GM12891 (cell line): ENCODE data around the gene DCDC2B. TPM values are rescaled to one million over a fixed set of nuclear protein-coding genes. Genes with fewer than 3 reads are reported as not detected.
"Not testable (repeated sequence)": the region's sequence is repeated elsewhere in the genome, so short reads cannot be mapped to it uniquely, and the experiment has no call there.

Experiments
- DNase-seq: peaks from one replicate; pipeline ENCODE4 v3.0.0; 2011; ENCODE audit warnings: low spot score; ENCODE audit not compliant: insufficient read length
- FAIRE-seq: peaks from 2 replicates; lab custom pipeline; 2011; peaks lifted over from hg19 to GRCh38; lab: Jason Lieb, UNC
- PAX5 ChIP-seq: IDR thresholded peaks from 2 replicates; pipeline ENCODE4 v1.6.1; 2011; ENCODE audit warnings: low read length, moderate library complexity, mild to moderate bottlenecking; ENCODE audit not compliant: insufficient read depth, severe bottlenecking
- POLR2A ChIP-seq: IDR thresholded peaks from 2 replicates; pipeline ENCODE4 v1.6.1; 2011; ENCODE audit warnings: low read depth, low read length, control low read depth
- POLR2AphosphoS5 ChIP-seq: IDR thresholded peaks from 2 replicates; pipeline ENCODE4 v1.6.1; 2011; ENCODE audit warnings: low read depth, low read length, control low read depth
- POU2F2 ChIP-seq: IDR thresholded peaks from 2 replicates; pipeline ENCODE4 v1.6.1; 2011; ENCODE audit warnings: low read depth, mild to moderate bottlenecking, control low read depth, low read length, moderate library complexity
- SPI1 ChIP-seq: IDR thresholded peaks from 2 replicates; pipeline ENCODE4 v1.6.1; 2011; ENCODE audit warnings: low read depth, low read length, control low read depth
- TAF1 ChIP-seq: IDR thresholded peaks from 2 replicates; pipeline ENCODE4 v1.6.1; 2011; ENCODE audit warnings: low read depth, low read length, control low read depth
- polyA plus RNA-seq: library from polyadenylated mRNA; unstranded; fragments of >200 nt; gene quantifications from one replicate; pipeline ENCODE4 v1.2.1, GENCODE V29; 2012; ENCODE audit warnings: low read depth, missing spikeins, inconsistent platforms; ENCODE audit not compliant: missing spikeins

The DCDC2B gene
- 0.05 TPM for polyA plus RNA-seq

DNA sequence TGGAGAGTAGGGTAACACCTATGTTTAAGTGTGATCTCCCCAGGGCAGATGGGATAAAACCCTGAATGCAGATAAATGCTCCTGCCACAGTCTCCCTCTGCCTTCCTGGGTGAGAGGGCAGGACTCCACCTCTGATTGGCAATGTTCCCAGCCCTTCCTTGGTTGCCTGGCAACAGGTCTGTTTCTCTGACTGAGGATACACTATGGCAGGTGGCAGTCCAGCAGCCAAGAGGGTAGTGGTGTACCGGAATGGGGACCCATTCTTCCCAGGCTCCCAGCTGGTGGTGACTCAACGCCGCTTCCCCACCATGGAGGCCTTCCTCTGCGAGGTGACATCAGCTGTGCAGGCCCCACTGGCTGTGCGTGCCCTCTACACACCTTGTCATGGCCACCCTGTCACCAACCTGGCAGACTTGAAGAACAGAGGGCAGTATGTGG lies at the start of gene DCDC2B:
DCDC2B (plus strand) TSS at position 199 of the 438 bp plus-strand sequence; CDS start at position 204, 5 bp downstream.
- TF ChIP-seq POLR2AphosphoS5, result no peak
- FAIRE-seq, result peak; percentile 20
- DNase-seq, result no peak

GRCh38 chr1:32159189-32159588 lies 49.7 kb upstream of the DCDC2B start:
- TF ChIP-seq PAX5, result peak; percentile 20
- no peak for TF ChIP-seq POLR2AphosphoS5
- FAIRE-seq (peak; percentile 82), DNase-seq (no peak)

GRCh38 chr1:32163405-32163804 lies 45.5 kb upstream of the DCDC2B start:
- DNase-seq (no peak), FAIRE-seq (no peak)
- TF ChIP-seq POLR2A (no peak), POLR2AphosphoS5 (0 out of 2 replicates have a peak, but pooled peaks have one; percentile 22)

DNA sequence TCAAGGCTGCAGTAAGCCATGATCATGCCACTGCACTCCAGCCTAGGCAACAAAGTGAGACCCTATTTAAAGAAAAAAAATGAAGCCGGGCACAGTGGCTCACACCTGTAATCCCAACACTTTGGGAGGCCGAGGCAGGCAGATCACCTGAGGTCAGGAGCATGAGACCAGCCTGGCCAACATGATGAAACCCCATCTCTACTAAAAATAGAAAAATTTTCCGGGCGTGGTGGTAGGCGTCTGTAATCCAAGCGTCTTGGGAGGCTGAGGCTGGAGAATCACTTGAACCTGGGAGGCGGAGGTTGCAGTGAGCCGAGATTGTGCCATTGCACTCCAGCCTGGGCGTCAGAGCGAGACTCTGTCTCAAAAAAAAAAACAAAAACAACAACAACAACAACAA lies 43.3 kb upstream of the DCDC2B start:
- not testable (repeated sequence) for FAIRE-seq, DNase-seq

GRCh38 chr1:32170991-32171390 lies 37.9 kb upstream of the DCDC2B start:
- TF ChIP-seq TAF1 (no peak), POLR2AphosphoS5 (no peak), SPI1 (no peak), POLR2A (no peak), PAX5 (no peak), POU2F2 (no peak)

GRCh38 chr1:32172621-32173245 lies 36.2 kb upstream of the DCDC2B start:
- DNase-seq, result no peak
- peak; percentile 51 for FAIRE-seq

More at GRCh38 chr1:32170991-32171390, 37.9 kb upstream of the DCDC2B start:
- DNase-seq (no peak), FAIRE-seq (no peak)

GRCh38 chr1:32178380-32179192 lies 30.3 kb upstream of the DCDC2B start:
- FAIRE-seq (no peak), DNase-seq (no peak)
- TF ChIP-seq POU2F2 (no peak), SPI1 (no peak), POLR2A (no peak; the same call in 1 of the 2 replicates), TAF1 (no peak), PAX5 (no peak), POLR2AphosphoS5 (no peak)

More at GRCh38 chr1:32172621-32173245, 36.2 kb upstream of the DCDC2B start:
- no peak for TF ChIP-seq POLR2AphosphoS5
- no peak for TF ChIP-seq PAX5

DNA sequence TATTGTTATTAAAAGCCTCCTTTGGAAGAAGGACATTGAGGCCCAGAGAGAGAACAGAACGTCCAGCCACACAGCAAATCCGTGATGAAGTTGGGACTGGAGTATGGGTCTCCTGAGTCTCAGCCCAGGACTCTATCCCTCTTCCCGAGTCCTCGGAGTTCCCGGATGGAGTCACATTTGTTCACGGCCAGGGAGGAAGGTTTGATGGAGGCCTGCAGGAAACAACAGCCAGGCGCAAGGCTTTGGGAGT lies 29.8 kb upstream of the DCDC2B start:
- FAIRE-seq (no peak), DNase-seq (no peak)
- no peak for TF ChIP-seq PAX5

GRCh38 chr1:32179443-32180185 lies 29.3 kb upstream of the DCDC2B start, which contains the start of gene TXLNA:
TSS of gene TXLNA (plus strand) at chr1:32179675. CDS start at chr1:32180346, 671 bp downstream.
- TF ChIP-seq POLR2AphosphoS5, result peak; percentile 95
- TF ChIP-seq POU2F2, result peak; percentile 80; the same call in 1 of the 2 replicates
- peak; percentile 86 for TF ChIP-seq POLR2A
- TF ChIP-seq TAF1, result peak; percentile 59; the same call in 1 of the 2 replicates
- peak; percentile 14 for TF ChIP-seq PAX5
- no peak for TF ChIP-seq SPI1
- DNase-seq, result peak; percentile 96
- peak; percentile 89 for FAIRE-seq

GRCh38 chr1:32180186-32181060 lies 28.5 kb upstream of the DCDC2B start:
- TF ChIP-seq SPI1, result 0 out of 2 replicates have a peak, but pooled peaks have one; percentile 4
- TF ChIP-seq TAF1, result no peak
- no peak for FAIRE-seq
- peak; percentile 35 for DNase-seq
